AG04450 (cell line): ENCODE data around the gene CTU1. TPM values are rescaled to one million over a fixed set of nuclear protein-coding genes. Genes with fewer than 3 reads are reported as not detected.
A peak's percentile ranks its signal among the peaks of the same experiment; 100 is the strongest.

Experiments
- CTCF ChIA-PET: fragments of 300-600, 350-600 bp; formaldehyde crosslinking; extraction: SDS; loops from one replicate; lab custom pipeline; 2022; ENCODE audit warnings: antibody characterized with exemption, inconsistent platforms; lab: Charles Lee
- POLR2A ChIA-PET: fragments of 350-600 bp; formaldehyde crosslinking; extraction: SDS; loops from one replicate; lab custom pipeline; 2021; ENCODE audit warnings: antibody characterized with exemption, inconsistent platforms; lab: Yijun Ruan, JAX
- DNase-seq: peaks from one replicate; pipeline ENCODE4 v3.0.0-alpha.2; 2011; ENCODE audit warnings: low read depth, low spot score
- H3K27ac ChIP-seq: one replicate; pipeline ENCODE4 v1.5.1; 2012; ENCODE audit warnings: low read depth, low read length, control low read depth
- H3K27me3 ChIP-seq: one replicate; pipeline ENCODE4 v1.6.0; 2012; ENCODE audit warnings: low read length; ENCODE audit not compliant: control insufficient read depth, insufficient read depth
- H3K4me3 ChIP-seq: 2 replicates; pipeline ENCODE4 v1.5.1; 2011; ENCODE audit warnings: mild to moderate bottlenecking, low read depth, low read length, control low read depth
- H3K9me3 ChIP-seq: 2 replicates; pipeline ENCODE4 v1.5.1; 2012; ENCODE audit warnings: low read length; ENCODE audit not compliant: control insufficient read depth, insufficient read depth
- CTCF ChIP-seq: IDR thresholded peaks from 2 replicates; pipeline ENCODE4 v1.5.1; 2011; ENCODE audit warnings: low read depth, low read length, control low read depth, inconsistent platforms
- polyA plus RNA-seq: library from polyadenylated mRNA; depleted of rRNA; stranded (reverse); fragments of >200 nt; gene quantifications from 2 replicates; pipeline ENCODE4 v1.2.3, GENCODE V29; 2011; rRNA removed

CTU1 gene
- polyA plus RNA-seq, 1 experiment = 1.7 TPM

- CTCF ChIA-PET = no interaction called here
- H3K27me3 ChIP-seq = no peaks in the 10 kb centered on the region
- DNase-seq = no peak
Observed at GRCh38 chr19:51059715-51060114, 48.5 kb downstream of the CTU1 start.

GRCh38 chr19:51055866-51056265 is 52.3 kb downstream of the CTU1 start:
- POLR2A ChIA-PET = no interaction called here
- Histone ChIP-seq H3K27ac (no peak overlapping the region), H3K4me3 (no peak overlapping the region), H3K9me3 (no peaks in the 10 kb centered on the region), H3K27me3 (no peaks in the 10 kb centered on the region)
- no peak for DNase-seq
- CTCF ChIA-PET = no interaction called here
- TF ChIP-seq CTCF = no peak

More at GRCh38 chr19:51059715-51060114, 48.5 kb downstream of the CTU1 start:
- H3K9me3 ChIP-seq = peaks cover 4% of the 10 kb centered on the region; the same call in 1 of the 2 replicates
- POLR2A ChIA-PET = no interaction called here
- no peak for TF ChIP-seq CTCF
- peak overlapping the region; percentile 31 for H3K27ac ChIP-seq
- no peak overlapping the region for H3K4me3 ChIP-seq

Other genes with a start within 250 kb of the CTU1 start
- not detected in 2 replicates for gene KLK2, start 235.0 kb downstream of the CTU1 start, polyA plus RNA-seq
- not detected in 2 replicates for gene KLK4, start 197.0 kb downstream of the CTU1 start, polyA plus RNA-seq
- gene KLK5, start 155.4 kb downstream of the CTU1 start, polyA plus RNA-seq = not detected in 2 replicates
- gene KLK6, start 138.8 kb downstream of the CTU1 start, polyA plus RNA-seq = not detected in 2 replicates
- not detected in 2 replicates for gene KLK7, start 124.5 kb downstream of the CTU1 start, polyA plus RNA-seq
- gene KLK8, start 106.8 kb downstream of the CTU1 start, polyA plus RNA-seq = not detected in 2 replicates
- gene KLK10, start 88.7 kb downstream of the CTU1 start, polyA plus RNA-seq = not detected in 2 replicates
- gene KLK11, start 81.8 kb downstream of the CTU1 start, polyA plus RNA-seq = not detected in 2 replicates
- gene KLK12, start 73.4 kb downstream of the CTU1 start, polyA plus RNA-seq = not detected in 2 replicates
- gene KLK13, start 43.3 kb downstream of the CTU1 start, polyA plus RNA-seq = not detected in 2 replicates
- not detected in 2 replicates for gene KLK14, start 25.5 kb downstream of the CTU1 start, polyA plus RNA-seq
- 0.05 TPM in 1 of 2 replicates, not detected in the other for gene SIGLEC9, start 16.5 kb upstream of the CTU1 start, polyA plus RNA-seq
- not detected in 2 replicates for gene SIGLEC7, start 33.9 kb upstream of the CTU1 start, polyA plus RNA-seq
- gene CD33, start 116.7 kb upstream of the CTU1 start, polyA plus RNA-seq = not detected in 2 replicates
- not detected in 2 replicates for gene SIGLECL1, start 142.7 kb upstream of the CTU1 start, polyA plus RNA-seq
- gene IGLON5, start 203.2 kb upstream of the CTU1 start, polyA plus RNA-seq = not detected in 2 replicates
- 0.96 and 1.0 TPM in 2 replicates for gene VSIG10L, start 233.7 kb upstream of the CTU1 start, polyA plus RNA-seq